Testis (tissue), 3 donors: ENCODE data around the gene MSI2. TPM values are rescaled to one million over a fixed set of nuclear protein-coding genes. Genes with fewer than 3 reads are reported as not detected.
A peak's percentile ranks its signal among the peaks of the same experiment; 100 is the strongest.

Source experiments
- DNase-seq: peaks from one replicate; pipeline ENCODE4 v3.0.0-alpha.2; 2019
- H3K27ac ChIP-seq, 2 donors: fragments of 200-600 bp; sonication (generic); one replicate each; pipeline ENCODE4 v1.5.1; 2019
- H3K27me3 ChIP-seq: fragments of 200-600 bp; sonication (generic); one replicate; pipeline ENCODE4 v1.5.1; 2019
- H3K36me3 ChIP-seq: fragments of 200-600 bp; sonication (generic); one replicate; pipeline ENCODE4 v1.5.1; 2017; ENCODE audit warnings: low read depth; ENCODE audit errors: missing control alignments
- H3K4me1 ChIP-seq: fragments of 200-600 bp; sonication (generic); one replicate; pipeline ENCODE4 v1.5.1; 2019
- H3K4me3 ChIP-seq, 2 donors: fragments of 200-600 bp; sonication (generic); one replicate each; pipeline ENCODE4 v1.5.1; 2017 to 2019
- H3K9me3 ChIP-seq: fragments of 200-600 bp; sonication (generic); one replicate; pipeline ENCODE4 v1.5.1; 2017
- CTCF ChIP-seq, 3 experiments: fragments of 450-650 bp in 2 of 3; fragments of 200-600 bp in 1 of 3; sonication (generic) in 1 of 3; IDR thresholded peaks; one replicate each; pipeline ENCODE4 v1.5.1; 2016 to 2019; ENCODE audit warnings: antibody characterized with exemption in 3 of 3, mild to moderate bottlenecking in 2 of 3, moderate library complexity in 1 of 3
- POLR2A ChIP-seq: fragments of 450-650 bp; IDR thresholded peaks from one replicate; pipeline ENCODE4 v1.6.1; 2017; ENCODE audit warnings: antibody characterized with exemption, mild to moderate bottlenecking, moderate library complexity
- WGBS, 2 donors: methylation state at CpG; one replicate each; pipeline ENCODE4 v1.1.5; 2018; 5-methylcytosine and 5-hydroxymethylcytosine counted together
- intact Hi-C: fragments of 100-400 bp; cut with DNase I; formaldehyde crosslinking; loops from one replicate; pipeline ENCODE4 v1.15.1; 2023; ENCODE audit warnings: low total_unique reads
- polyA plus RNA-seq: library from polyadenylated mRNA; stranded (reverse); fragments of 350-450 nt; fragmentation: Illumina TruSeq; extraction: RNeasy Lipid Tissue Mini Kit (QIAGEN cat#74804); gene quantifications from one replicate; pipeline ENCODE4 v1.2.3, GENCODE V29; 2014; ENCODE audit warnings: low read depth, low replicate concordance; ENCODE audit not compliant: insufficient read depth
- total RNA-seq, 2 donors: library from RNA; depleted of rRNA; stranded (reverse); fragments of >200 nt; gene quantifications; one replicate each; pipeline ENCODE4 v1.2.3, GENCODE V29; 2016

MSI2 gene
- total and polyA plus RNA-seq, 3 donors from 2014 or later = 46.5 to 106 (median 76.6) TPM

DNA sequence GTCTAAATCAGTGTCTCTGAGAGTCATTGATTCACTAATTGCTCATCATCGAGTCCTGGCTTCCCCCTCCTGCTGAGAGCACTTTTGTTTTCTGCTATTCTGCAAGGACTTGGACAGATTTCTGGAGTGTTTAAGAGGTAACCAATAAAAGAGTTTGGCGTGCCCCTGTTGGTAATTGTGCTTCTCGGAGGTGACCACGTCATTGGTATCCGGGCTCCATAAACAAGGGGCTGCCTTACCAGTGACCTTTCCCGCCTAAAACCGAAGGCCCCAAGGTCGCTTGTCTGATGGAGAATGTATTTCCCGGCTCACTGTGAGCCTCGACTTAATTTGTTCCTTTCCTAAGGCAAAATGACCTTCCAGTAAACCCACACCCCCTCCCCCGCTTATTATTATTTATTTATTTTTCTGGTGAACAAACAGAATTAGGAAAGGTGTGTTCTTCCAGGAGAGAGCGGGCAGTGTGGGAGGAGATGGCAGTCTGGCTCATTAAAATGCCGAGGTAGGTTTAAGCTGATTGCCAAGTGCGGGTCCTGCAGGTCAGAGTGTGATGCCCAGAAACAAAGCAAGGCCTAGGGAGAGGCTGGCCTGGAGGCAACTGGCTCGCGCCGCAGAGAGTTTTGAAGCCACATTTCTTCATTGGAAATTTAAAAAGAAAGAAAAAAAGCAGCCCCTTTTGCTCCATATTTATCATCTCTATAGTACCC lies 30.2 kb downstream of the MSI2 start:
- H3K4me1 ChIP-seq = peaks cover 83% of the 10 kb centered on the region
- peak overlapping the region; percentile 72 to 86 for H3K27ac ChIP-seq
- 55 to 60% methylated on average over 17 of the region's 17 CpGs for WGBS, 2 donors
- no peaks in the 10 kb centered on the region for H3K9me3 ChIP-seq
- H3K27me3 ChIP-seq = no peaks in the 10 kb centered on the region
- no peaks in the 10 kb centered on the region for H3K36me3 ChIP-seq
- TF ChIP-seq POLR2A (no peak), CTCF (IDR thresholded peaks at IDR 0.05) (no peak)
- intact Hi-C loops = no loop called here
- no peak overlapping the region for H3K4me3 ChIP-seq
- no peak for DNase-seq

DNA sequence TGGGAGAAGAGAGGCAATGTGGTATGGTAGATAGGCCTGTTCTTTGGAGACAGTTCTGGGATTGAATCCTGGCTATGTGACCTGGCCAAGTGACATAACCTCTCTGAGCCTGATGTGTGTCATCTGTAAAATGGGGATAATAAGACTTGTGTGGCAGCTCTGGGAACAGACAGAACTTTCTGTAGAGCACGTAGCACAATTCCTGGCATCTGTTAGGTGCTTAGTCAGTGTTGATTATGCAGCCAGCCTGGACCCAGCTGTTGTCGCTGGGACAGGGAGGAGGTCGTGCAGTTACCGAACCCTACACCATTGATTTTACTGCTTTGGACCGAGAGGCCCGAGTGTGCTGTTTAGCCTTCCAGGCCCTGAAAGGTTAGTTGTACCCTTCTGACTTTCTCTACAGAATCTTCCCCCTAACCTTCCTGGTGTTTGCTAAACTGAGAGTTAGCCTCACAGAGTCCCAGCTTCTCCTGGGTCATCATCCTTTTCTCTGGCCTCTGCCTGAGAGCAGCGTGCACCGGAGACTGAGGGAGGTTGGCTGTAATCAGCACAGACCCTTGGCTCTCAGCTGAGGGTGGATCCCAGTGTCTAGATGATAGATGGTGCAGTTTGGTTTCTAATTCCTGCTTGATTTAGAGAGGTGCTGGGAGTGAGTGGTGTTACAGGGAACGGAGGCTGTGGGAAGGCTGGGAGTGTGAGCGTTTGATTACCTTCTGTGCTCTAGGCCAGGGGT lies 31.9 kb downstream of the MSI2 start:
- peak; percentile 51 for DNase-seq
- Histone ChIP-seq H3K36me3 (no peaks in the 10 kb centered on the region), H3K9me3 (no peaks in the 10 kb centered on the region), H3K4me3 (no peak overlapping the region), H3K27me3 (no peaks in the 10 kb centered on the region), H3K4me1 (peaks cover 69% of the 10 kb centered on the region), H3K27ac (peak overlapping the region; percentile 72 to 86)
- WGBS, 2 donors = 39 to 57% methylated on average over 10 of the region's 10 CpGs
- TF ChIP-seq CTCF (IDR thresholded peaks at IDR 0.05) = no peak
- no peak for TF ChIP-seq POLR2A
- intact Hi-C loops = no loop called here

- H3K27ac ChIP-seq = peak overlapping the region; percentile 72 to 86
- DNase-seq = no peak
- no peaks in the 10 kb centered on the region for H3K27me3 ChIP-seq
- no peaks in the 10 kb centered on the region for H3K36me3 ChIP-seq
- H3K4me3 ChIP-seq = no peak overlapping the region
- TF ChIP-seq POLR2A (no peak), CTCF (IDR thresholded peaks at IDR 0.05) (no peak)
- peaks cover 63% of the 10 kb centered on the region for H3K4me1 ChIP-seq
- 56 to 73% methylated on average over 3 of the region's 3 CpGs for WGBS, 2 donors
- no peaks in the 10 kb centered on the region for H3K9me3 ChIP-seq
- intact Hi-C loops = no loop called here
These were observed 32.4 kb downstream of the MSI2 start for GRCh38 chr17:57288773-57289121.

DNA sequence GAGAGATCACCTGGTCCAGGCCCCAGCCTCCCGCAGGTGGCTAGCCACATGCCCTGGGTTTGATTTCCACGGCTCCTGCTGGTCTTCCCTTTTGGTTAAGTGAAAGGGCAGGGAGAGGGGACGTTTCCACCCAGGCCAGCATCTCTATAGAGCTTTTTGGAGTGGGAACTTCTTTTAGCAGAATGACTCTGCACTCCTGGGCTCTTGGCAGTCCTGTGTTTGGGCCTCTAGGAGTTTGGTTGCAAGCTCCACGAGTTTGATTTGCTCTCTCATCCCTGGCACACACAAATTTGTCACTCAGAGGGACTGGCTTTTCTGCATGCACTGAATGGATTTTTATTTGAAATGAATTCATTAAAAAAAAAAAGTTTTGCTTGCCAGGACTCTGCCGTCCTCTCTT lies 32.8 kb downstream of the MSI2 start:
- WGBS, 2 donors = 44 to 47% methylated on average over 5 of the region's 5 CpGs
- peak overlapping the region; percentile 72 to 86 for H3K27ac ChIP-seq
- H3K27me3 ChIP-seq = no peaks in the 10 kb centered on the region
- TF ChIP-seq POLR2A (no peak), CTCF (IDR thresholded peaks at IDR 0.05) (no peak)
- H3K4me3 ChIP-seq = no peak overlapping the region
- intact Hi-C loops = no loop called here
- H3K36me3 ChIP-seq = no peaks in the 10 kb centered on the region
- no peak for DNase-seq
- H3K9me3 ChIP-seq = no peaks in the 10 kb centered on the region
- peaks cover 60% of the 10 kb centered on the region for H3K4me1 ChIP-seq
